Mesothelial cell of epicardium (in vitro differentiated cells): ENCODE measurements around the gene PVALEF. TPM values are rescaled to one million over a fixed set of nuclear protein-coding genes. Genes with fewer than 3 reads are reported as not detected.
A peak's percentile ranks its signal among the peaks of the same experiment; 100 is the strongest.

Experiments used
- DNase-seq, 2 experiments: peaks; one replicate each; pipeline ENCODE4 v3.0.0; 2021; ENCODE audit warnings: low spot score in 2 of 2; ENCODE audit not compliant: unreplicated experiment in 2 of 2
- H3K27ac Mint-ChIP-seq: 2 replicates; pipeline ENCODE4 v1.8.0; 2021; ENCODE audit warnings: mixed read lengths
- H3K27me3 Mint-ChIP-seq: 2 replicates; pipeline ENCODE4 v1.8.0; 2021; ENCODE audit warnings: low read depth, mixed read lengths
- H3K36me3 Mint-ChIP-seq: 2 replicates; pipeline ENCODE4 v1.8.0; 2021; ENCODE audit warnings: mixed read lengths
- H3K4me1 Mint-ChIP-seq: 2 replicates; pipeline ENCODE4 v1.8.0; 2021; ENCODE audit warnings: mixed read lengths
- H3K4me3 Mint-ChIP-seq: 2 replicates; pipeline ENCODE4 v1.8.0; 2021; ENCODE audit warnings: mild to moderate bottlenecking, moderate library complexity, mixed read lengths
- H3K9me3 Mint-ChIP-seq: 2 replicates; pipeline ENCODE4 v1.8.0; 2021; ENCODE audit warnings: mixed read lengths
- CTCF ChIP-seq: fragments of 200-600 bp; sonication (generic); IDR thresholded peaks from one replicate; pipeline ENCODE4 v1.5.0; 2021; ENCODE audit warnings: antibody characterized with exemption; ENCODE audit not compliant: unreplicated experiment
- total RNA-seq: library from RNA; stranded (reverse); gene quantifications from 3 replicates; pipeline ENCODE4 v1.2.1, GENCODE V29; 2021

PVALEF gene
- total RNA-seq, 1 donor from 2014 or later: 0.22 TPM

- DNase-seq: no peak
- H3K4me3 Mint-ChIP-seq: no peak overlapping the region
- H3K9me3 Mint-ChIP-seq: no peaks in the 10 kb centered on the region
- TF ChIP-seq CTCF: no peak
- no peaks in the 10 kb centered on the region for H3K27me3 Mint-ChIP-seq
- no peaks in the 10 kb centered on the region for H3K36me3 Mint-ChIP-seq
- H3K27ac Mint-ChIP-seq: peak overlapping the region; percentile 30
- peaks cover 3% of the 10 kb centered on the region for H3K4me1 Mint-ChIP-seq
Measured at GRCh38 chr17:81140018-81140417, 25.3 kb upstream of the PVALEF start.

- Mint-ChIP-seq H3K27ac (no peak overlapping the region), H3K27me3 (no peaks in the 10 kb centered on the region), H3K4me1 (peaks cover 3% of the 10 kb centered on the region), H3K36me3 (no peaks in the 10 kb centered on the region), H3K9me3 (no peaks in the 10 kb centered on the region), H3K4me3 (no peak overlapping the region)
- DNase-seq: no peak
- TF ChIP-seq CTCF: no peak
Measured at GRCh38 chr17:81140695-81141094, 24.6 kb upstream of the PVALEF start.

GRCh38 chr17:81142301-81143199 lies 22.8 kb upstream of the PVALEF start:
- H3K4me3 Mint-ChIP-seq: no peak overlapping the region

GRCh38 chr17:81143200-81143527 lies 22.1 kb upstream of the PVALEF start:
- Mint-ChIP-seq H3K36me3 (no peaks in the 10 kb centered on the region), H3K27me3 (no peaks in the 10 kb centered on the region), H3K27ac (no peak overlapping the region), H3K4me1 (peaks cover 3% of the 10 kb centered on the region), H3K4me3 (no peak overlapping the region), H3K9me3 (peaks cover 3% of the 10 kb centered on the region)
- no peak for DNase-seq
- no peak for TF ChIP-seq CTCF

More at GRCh38 chr17:81142301-81143199, 22.8 kb upstream of the PVALEF start:
- Mint-ChIP-seq H3K4me1 (peaks cover 3% of the 10 kb centered on the region), H3K9me3 (peaks cover 3% of the 10 kb centered on the region), H3K27ac (no peak overlapping the region), H3K27me3 (no peaks in the 10 kb centered on the region), H3K36me3 (no peaks in the 10 kb centered on the region)
- peak in 1 of 2 experiments; percentile 76 for DNase-seq
- TF ChIP-seq CTCF: peak; percentile 52

GRCh38 chr17:81143717-81144422 lies 21.4 kb upstream of the PVALEF start:
- no peak overlapping the region for H3K27ac Mint-ChIP-seq
- peaks cover 3% of the 10 kb centered on the region for H3K4me1 Mint-ChIP-seq
- TF ChIP-seq CTCF: no peak
- H3K36me3 Mint-ChIP-seq: no peaks in the 10 kb centered on the region
- no peak overlapping the region for H3K4me3 Mint-ChIP-seq
- H3K27me3 Mint-ChIP-seq: peaks cover 2% of the 10 kb centered on the region
- no peak for DNase-seq
- H3K9me3 Mint-ChIP-seq: peaks cover 3% of the 10 kb centered on the region
